OCI-LY7 (cell line): ENCODE results near the gene TGM2.

Experiments
- CTCF ChIP-seq: fragments of 200-600 bp; sonication (generic); conservative IDR thresholded peaks from 2 replicates; pipeline ENCODE4 v1.5.1; 2014; ENCODE audit warnings: mild to moderate bottlenecking, antibody characterized with exemption, low read length, moderate library complexity, mixed read lengths
- EZH2phosphoT487 ChIP-seq: fragments of 200-600 bp; sonication (generic); IDR thresholded peaks from 2 replicates; pipeline ENCODE4 v1.6.1; 2018; ENCODE audit warnings: low read depth, borderline replicate concordance, mild to moderate bottlenecking, mixed run types, antibody characterized with exemption, low read length, moderate library complexity, mixed read lengths

- no peak for TF ChIP-seq EZH2phosphoT487
- no peak for TF ChIP-seq CTCF
These were observed 18.9 kb downstream of the TGM2 start for GRCh38 chr20:38146156-38146555.
